Type B pancreatic cell (in vitro differentiated cells): ENCODE results near the gene CPEB3. TPM values are rescaled to one million over a fixed set of nuclear protein-coding genes. Genes with fewer than 3 reads are reported as not detected.

Experiments used
- DNase-seq: peaks from one replicate; pipeline ENCODE4 v3.0.0; 2021; ENCODE audit warnings: mixed read lengths; ENCODE audit not compliant: unreplicated experiment; ENCODE audit errors: extremely low spot score
- H3K27ac Mint-ChIP-seq: 2 replicates; pipeline ENCODE4 v1.8.0; 2021; ENCODE audit warnings: mild to moderate bottlenecking, mixed read lengths
- H3K27me3 Mint-ChIP-seq: 2 replicates; pipeline ENCODE4 v1.8.0; 2021; ENCODE audit warnings: mixed read lengths
- H3K36me3 Mint-ChIP-seq: 2 replicates; pipeline ENCODE4 v1.8.0; 2021; ENCODE audit warnings: mixed read lengths
- H3K4me1 Mint-ChIP-seq: one replicate; pipeline ENCODE4 v1.8.0; 2021; ENCODE audit warnings: mixed read lengths; ENCODE audit not compliant: unreplicated experiment
- H3K4me3 Mint-ChIP-seq: 2 replicates; pipeline ENCODE4 v1.8.0; 2021; ENCODE audit warnings: mild to moderate bottlenecking, mixed read lengths
- H3K9me3 Mint-ChIP-seq: 2 replicates; pipeline ENCODE4 v1.8.0; 2021; ENCODE audit warnings: mixed read lengths
- CTCF ChIP-seq: fragments of 200-600 bp; sonication (generic); conservative IDR thresholded peaks from 2 replicates; pipeline ENCODE4 v1.5.0; 2021; ENCODE audit warnings: antibody characterized with exemption, mild to moderate bottlenecking
- total RNA-seq: library from RNA; stranded (reverse); gene quantifications from 2 replicates; pipeline ENCODE4 v1.2.1, GENCODE V29; 2021; ENCODE audit warnings: low replicate concordance

The CPEB3 gene
- total RNA-seq, 1 donor from 2014 or later = 2.3 TPM

- Mint-ChIP-seq H3K4me3 (no peak overlapping the region), H3K4me1 (peaks cover 21% of the 10 kb centered on the region), H3K27me3 (no peaks in the 10 kb centered on the region), H3K36me3 (peaks cover 17% of the 10 kb centered on the region), H3K9me3 (no peaks in the 10 kb centered on the region), H3K27ac (no peak overlapping the region)
- TF ChIP-seq CTCF = no peak
- DNase-seq = no peak
Measured at GRCh38 chr10:92303096-92303495, 12.2 kb upstream of the CPEB3 start.

GRCh38 chr10:92298487-92298886 is 7.6 kb upstream of the CPEB3 start:
- Mint-ChIP-seq H3K27ac (no peak overlapping the region), H3K4me1 (peaks cover 25% of the 10 kb centered on the region), H3K27me3 (no peaks in the 10 kb centered on the region), H3K9me3 (no peaks in the 10 kb centered on the region), H3K36me3 (peaks cover 27% of the 10 kb centered on the region), H3K4me3 (no peak overlapping the region)
- no peak for DNase-seq
- TF ChIP-seq CTCF = no peak

GRCh38 chr10:92291921-92292845 is 1.3 kb upstream of the CPEB3 start:
- peak; percentile 60 for TF ChIP-seq CTCF

GRCh38 chr10:92291616-92291865 is 663 bp upstream of the CPEB3 start:
- no peaks in the 10 kb centered on the region for H3K9me3 Mint-ChIP-seq
- H3K27ac Mint-ChIP-seq = no peak overlapping the region
- H3K27me3 Mint-ChIP-seq = no peaks in the 10 kb centered on the region
- no peak for DNase-seq
- H3K4me1 Mint-ChIP-seq = peaks cover 23% of the 10 kb centered on the region
- peaks cover 14% of the 10 kb centered on the region for H3K36me3 Mint-ChIP-seq
- TF ChIP-seq CTCF = no peak
- H3K4me3 Mint-ChIP-seq = peak overlapping the region; percentile 94

More at GRCh38 chr10:92291921-92292845, 1.3 kb upstream of the CPEB3 start:
- Mint-ChIP-seq H3K27me3 (no peaks in the 10 kb centered on the region), H3K9me3 (no peaks in the 10 kb centered on the region), H3K36me3 (peaks cover 17% of the 10 kb centered on the region), H3K4me1 (peaks cover 23% of the 10 kb centered on the region), H3K27ac (peak overlapping the region; percentile 84), H3K4me3 (peak overlapping the region; percentile 94)
- DNase-seq = no peak

GRCh38 chr10:92290076-92290836 is 622 bp downstream of the CPEB3 start:
- H3K27me3 Mint-ChIP-seq = no peaks in the 10 kb centered on the region
- no peak for TF ChIP-seq CTCF
- no peaks in the 10 kb centered on the region for H3K9me3 Mint-ChIP-seq
- peak overlapping the region; percentile 91 for H3K27ac Mint-ChIP-seq
- no peak for DNase-seq
- peaks cover 23% of the 10 kb centered on the region for H3K4me1 Mint-ChIP-seq
- peak overlapping the region; percentile 94 for H3K4me3 Mint-ChIP-seq
- H3K36me3 Mint-ChIP-seq = peaks cover 10% of the 10 kb centered on the region
